Neural progenitor cell (in vitro differentiated cells): ENCODE data around the gene NPTN. TPM values are rescaled to one million over a fixed set of nuclear protein-coding genes. Genes with fewer than 3 reads are reported as not detected.
A peak's percentile ranks its signal among the peaks of the same experiment; 100 is the strongest.

Experiments
- DNase-seq: peaks from one replicate; pipeline ENCODE4 v3.0.0-alpha.2; 2016; ENCODE audit warnings: low spot score
- H2AFZ ChIP-seq: fragments of 200-600 bp; sonication (generic); replicated peaks from 2 replicates; pipeline ENCODE4 v1.6.1; 2016; ENCODE audit warnings: antibody characterized with exemption
- H3F3A ChIP-seq: fragments of 200-600 bp; sonication (generic); 2 replicates; pipeline ENCODE4 v1.6.1; 2016; ENCODE audit warnings: antibody characterized with exemption, low read depth
- H3K27ac ChIP-seq: fragments of 200-600 bp; sonication (generic); 2 replicates; pipeline ENCODE4 v1.5.1; 2016; ENCODE audit warnings: mild to moderate bottlenecking
- H3K27me3 ChIP-seq: fragments of 200-600 bp; sonication (generic); 2 replicates; pipeline ENCODE4 v1.6.1; 2016; ENCODE audit warnings: mild to moderate bottlenecking, moderate library complexity
- H3K36me3 ChIP-seq: fragments of 200-600 bp; sonication (generic); 2 replicates; pipeline ENCODE4 v1.5.1; 2016
- H3K4me1 ChIP-seq: fragments of 200-600 bp; sonication (generic); 2 replicates; pipeline ENCODE4 v1.6.1; 2016; ENCODE audit warnings: mixed run types
- H3K4me2 ChIP-seq: fragments of 200-600 bp; sonication (generic); 2 replicates; pipeline ENCODE4 v1.6.1; 2016
- H3K4me3 ChIP-seq: fragments of 200-600 bp; sonication (generic); 2 replicates; pipeline ENCODE4 v1.5.1; 2016
- H3K79me2 ChIP-seq: fragments of 200-600 bp; sonication (generic); 2 replicates; pipeline ENCODE4 v1.6.1; 2016; ENCODE audit warnings: low read depth
- H3K9ac ChIP-seq: fragments of 200-600 bp; sonication (generic); 2 replicates; pipeline ENCODE4 v1.6.1; 2016
- H3K9me3 ChIP-seq: fragments of 200-600 bp; sonication (generic); 2 replicates; pipeline ENCODE4 v1.5.1; 2016; ENCODE audit warnings: low read depth
- H4K20me1 ChIP-seq: fragments of 200-600 bp; sonication (generic); 2 replicates; pipeline ENCODE4 v1.6.1; 2016; ENCODE audit warnings: low read depth
- H3K27ac Mint-ChIP-seq: 3 replicates; pipeline ENCODE4 v1.8.0; 2021; ENCODE audit warnings: mixed read lengths
- H3K27me3 Mint-ChIP-seq: 2 replicates; pipeline ENCODE4 v1.8.0; 2022; ENCODE audit warnings: low read depth, mild to moderate bottlenecking, inconsistent platforms, moderate library complexity, mixed read lengths; ENCODE audit not compliant: insufficient read depth
- H3K36me3 Mint-ChIP-seq: 3 replicates; pipeline ENCODE4 v1.8.0; 2021; ENCODE audit warnings: mixed read lengths
- H3K4me1 Mint-ChIP-seq: 3 replicates; pipeline ENCODE4 v1.8.0; 2021; ENCODE audit warnings: mixed read lengths
- H3K4me3 Mint-ChIP-seq: 3 replicates; pipeline ENCODE4 v1.8.0; 2021; ENCODE audit warnings: mild to moderate bottlenecking, moderate library complexity, mixed read lengths
- H3K9me3 Mint-ChIP-seq: 3 replicates; pipeline ENCODE4 v1.8.0; 2020; ENCODE audit warnings: mixed read lengths
- EZH2 ChIP-seq: fragments of 200-600 bp; sonication (generic); IDR thresholded peaks from 2 replicates; pipeline ENCODE4 v1.6.1; 2017; ENCODE audit warnings: antibody characterized with exemption, mild to moderate bottlenecking, moderate library complexity
- EZH2phosphoT487 ChIP-seq: fragments of 200-600 bp; sonication (generic); IDR thresholded peaks from 2 replicates; pipeline ENCODE4 v1.6.1; 2017; ENCODE audit warnings: antibody characterized with exemption
- total RNA-seq: library from RNA; depleted of rRNA; stranded (reverse); fragments of >200 nt; gene quantifications from 2 replicates; pipeline ENCODE4 v1.2.3, GENCODE V29; 2015; ENCODE audit warnings: low replicate concordance
- TF ChIP-seq, protein P1 (sequence below): fragments of 200-600 bp; sonication (generic); IDR thresholded peaks from 2 replicates; pipeline ENCODE4 v1.5.1; 2017; ENCODE audit warnings: antibody characterized with exemption, mild to moderate bottlenecking

The NPTN gene
- total RNA-seq: 84.4 and 110 TPM in 2 replicates

DNA sequence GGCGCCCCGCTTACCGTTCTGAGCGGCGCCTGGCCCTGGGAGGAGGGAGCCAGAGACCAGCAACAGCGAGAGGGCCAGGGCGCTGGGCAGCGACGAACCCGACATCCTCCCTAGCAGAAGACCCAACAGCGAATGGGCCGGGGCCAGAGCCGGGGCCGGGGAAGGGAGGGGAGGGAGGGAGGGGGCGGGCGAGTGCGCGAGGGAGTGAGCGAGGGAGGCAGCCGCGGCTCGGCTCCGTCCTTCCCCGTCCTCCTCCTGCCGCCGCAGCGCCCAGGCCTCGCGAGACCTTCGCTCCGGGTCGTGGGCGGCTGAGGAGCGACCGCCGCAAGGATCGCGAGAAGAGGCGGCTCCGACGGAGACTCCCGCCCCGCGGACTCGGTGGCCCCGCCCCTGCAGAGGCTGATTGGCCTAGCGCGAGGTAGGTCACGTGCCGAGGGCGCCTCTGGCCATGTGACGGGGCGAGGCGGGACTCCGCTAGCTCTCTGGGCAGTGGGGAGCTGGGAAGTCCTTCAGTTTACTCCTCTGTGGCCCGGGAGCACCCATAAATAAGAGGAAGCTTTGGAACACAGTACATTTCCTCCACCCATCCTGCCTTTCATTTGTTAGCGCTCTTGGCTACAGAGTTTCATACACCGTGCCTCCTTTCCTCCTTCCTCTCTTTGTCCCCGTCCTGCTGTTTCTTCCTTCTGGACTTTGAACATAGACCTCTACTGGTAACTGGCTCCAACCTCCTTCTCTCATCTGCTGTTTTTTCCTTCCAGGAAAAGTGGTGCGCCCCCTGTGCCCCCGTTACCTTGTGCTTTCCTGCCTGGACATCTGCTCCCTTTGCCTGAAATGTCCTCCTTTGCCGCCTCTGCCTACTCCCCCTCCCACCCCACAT, at the start of gene NPTN:
Gene NPTN, minus strand, starts transcription at position 279 of the 880 bp plus-strand sequence. Its CDS starts 174 bp downstream, at position 105.
- Histone ChIP-seq H2AFZ (no peak within 1 kb of the TSS), H3K4me3 (peak within 1 kb of the TSS; percentile 82), H3K79me2 (peaks cover 46% of the 10 kb centered on the region), H3K27ac (peak within 1 kb of the TSS; percentile 58), H3K27me3 (peaks cover 11% of the 10 kb centered on the region), H3K9me3 (no peaks in the 10 kb centered on the region), H3K9ac (peak within 1 kb of the TSS; percentile 92), H3K4me2 (peak within 1 kb of the TSS; percentile 77), H3F3A (no peaks in the 10 kb centered on the region), H3K4me1 (peaks cover 29% of the 10 kb centered on the region), H3K36me3 (no peaks in the 10 kb centered on the region), H4K20me1 (peaks cover 46% of the 10 kb centered on the region)
- Mint-ChIP-seq H3K4me1 (peaks cover 50% of the 10 kb centered on the region), H3K9me3 (no peaks in the 10 kb centered on the region), H3K27me3 (no peaks in the 10 kb centered on the region), H3K4me3 (peak within 1 kb of the TSS; percentile 91), H3K27ac (peak within 1 kb of the TSS; percentile 97), H3K36me3 (no peaks in the 10 kb centered on the region)
- TF ChIP-seq, protein P1, sequence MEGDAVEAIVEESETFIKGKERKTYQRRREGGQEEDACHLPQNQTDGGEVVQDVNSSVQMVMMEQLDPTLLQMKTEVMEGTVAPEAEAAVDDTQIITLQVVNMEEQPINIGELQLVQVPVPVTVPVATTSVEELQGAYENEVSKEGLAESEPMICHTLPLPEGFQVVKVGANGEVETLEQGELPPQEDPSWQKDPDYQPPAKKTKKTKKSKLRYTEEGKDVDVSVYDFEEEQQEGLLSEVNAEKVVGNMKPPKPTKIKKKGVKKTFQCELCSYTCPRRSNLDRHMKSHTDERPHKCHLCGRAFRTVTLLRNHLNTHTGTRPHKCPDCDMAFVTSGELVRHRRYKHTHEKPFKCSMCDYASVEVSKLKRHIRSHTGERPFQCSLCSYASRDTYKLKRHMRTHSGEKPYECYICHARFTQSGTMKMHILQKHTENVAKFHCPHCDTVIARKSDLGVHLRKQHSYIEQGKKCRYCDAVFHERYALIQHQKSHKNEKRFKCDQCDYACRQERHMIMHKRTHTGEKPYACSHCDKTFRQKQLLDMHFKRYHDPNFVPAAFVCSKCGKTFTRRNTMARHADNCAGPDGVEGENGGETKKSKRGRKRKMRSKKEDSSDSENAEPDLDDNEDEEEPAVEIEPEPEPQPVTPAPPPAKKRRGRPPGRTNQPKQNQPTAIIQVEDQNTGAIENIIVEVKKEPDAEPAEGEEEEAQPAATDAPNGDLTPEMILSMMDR: peak; percentile 16
- TF ChIP-seq EZH2phosphoT487 (no peak), EZH2 (no peak)
- DNase-seq: peak; percentile 99

DNA sequence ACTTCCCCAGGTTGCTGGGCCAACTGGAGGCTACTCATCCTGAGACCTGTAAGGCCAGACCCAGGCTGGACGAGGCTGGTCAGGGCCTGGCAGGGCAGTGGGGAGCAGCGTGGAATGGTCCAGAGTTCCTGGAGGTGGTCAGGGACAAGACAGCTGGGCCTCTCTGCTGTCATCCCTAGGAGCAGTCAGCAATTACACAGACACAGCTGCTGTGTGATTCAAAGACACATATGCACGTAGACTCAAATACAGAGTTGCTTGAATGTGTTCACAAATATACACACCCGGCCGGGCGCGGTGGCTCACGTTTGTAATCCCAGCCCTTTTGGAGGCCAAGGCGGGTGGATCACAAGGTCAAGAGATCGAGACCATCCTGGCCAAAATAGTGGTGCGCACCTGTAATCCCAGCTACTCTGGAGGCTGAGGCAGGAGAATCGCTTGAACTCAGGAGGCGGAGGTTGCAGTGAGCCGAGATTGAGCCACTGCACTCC, 49.5 kb upstream of the NPTN start:
- TF ChIP-seq, protein P1: no peak
- TF ChIP-seq EZH2 (no peak), EZH2phosphoT487 (no peak)
- H3K4me2 ChIP-seq: no peak overlapping the region
- H3K4me1 Mint-ChIP-seq: peaks cover 32% of the 10 kb centered on the region
- peaks cover 26% of the 10 kb centered on the region for H3K4me1 ChIP-seq
- H3K9me3 ChIP-seq: no peaks in the 10 kb centered on the region
- no peaks in the 10 kb centered on the region for H3K36me3 ChIP-seq
- no peak overlapping the region for H3K27ac Mint-ChIP-seq
- peaks cover 25% of the 10 kb centered on the region for H4K20me1 ChIP-seq
- no peaks in the 10 kb centered on the region for H3K9me3 Mint-ChIP-seq
- peaks cover 18% of the 10 kb centered on the region for H3F3A ChIP-seq
- H2AFZ ChIP-seq: no peak overlapping the region
- no peak for DNase-seq
- H3K4me3 Mint-ChIP-seq: peak overlapping the region; percentile 95
- H3K36me3 Mint-ChIP-seq: no peaks in the 10 kb centered on the region
- no peaks in the 10 kb centered on the region for H3K27me3 ChIP-seq
- H3K27ac ChIP-seq: no peak overlapping the region
- no peak overlapping the region for H3K4me3 ChIP-seq
- no peak overlapping the region for H3K9ac ChIP-seq
- H3K27me3 Mint-ChIP-seq: peaks cover 7% of the 10 kb centered on the region
- peaks cover 32% of the 10 kb centered on the region for H3K79me2 ChIP-seq

DNA sequence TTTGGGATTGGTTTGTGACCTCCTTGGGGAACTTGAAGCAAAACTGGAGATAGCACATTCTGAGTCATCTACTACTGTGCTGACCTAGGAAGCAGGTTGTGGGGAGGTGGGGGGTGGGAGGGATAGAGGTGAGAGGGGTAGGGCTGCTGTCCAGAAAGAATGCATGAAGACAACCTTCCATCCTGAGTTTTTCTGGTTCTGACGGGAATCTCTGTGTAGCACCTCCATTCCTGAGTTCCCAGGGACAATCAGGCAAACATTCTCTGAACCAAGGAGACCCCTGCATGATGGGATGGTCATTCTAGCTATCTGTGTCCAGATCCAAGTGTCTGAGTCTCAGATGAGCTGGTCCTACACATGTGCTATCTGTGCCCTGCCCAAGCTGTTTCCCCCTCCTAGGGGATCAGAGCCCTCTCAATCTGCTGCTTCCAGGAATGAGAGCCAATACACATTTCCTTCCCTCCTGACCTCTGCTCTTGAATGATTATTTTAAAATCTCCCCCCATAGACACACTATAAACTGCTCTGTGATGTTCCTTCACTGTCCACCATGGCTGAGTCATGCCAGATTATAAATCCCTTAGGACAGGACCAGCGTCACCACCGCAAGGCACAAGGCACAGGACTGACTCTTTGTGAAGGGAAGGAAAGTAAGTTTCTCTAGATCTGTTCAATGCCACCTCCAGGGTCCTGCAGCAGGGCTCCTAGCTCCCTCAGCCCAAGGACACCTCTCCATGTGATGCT, 48.8 kb upstream of the NPTN start:
- Histone ChIP-seq H4K20me1 (peaks cover 19% of the 10 kb centered on the region), H3K4me2 (no peak overlapping the region), H3K36me3 (no peaks in the 10 kb centered on the region), H3K9ac (no peak overlapping the region), H3F3A (peaks cover 18% of the 10 kb centered on the region), H3K27me3 (no peaks in the 10 kb centered on the region), H3K9me3 (no peaks in the 10 kb centered on the region), H3K4me3 (no peak overlapping the region), H3K4me1 (peaks cover 20% of the 10 kb centered on the region), H3K79me2 (peaks cover 26% of the 10 kb centered on the region), H2AFZ (no peak overlapping the region), H3K27ac (no peak overlapping the region)
- Mint-ChIP-seq H3K4me1 (peaks cover 29% of the 10 kb centered on the region), H3K27me3 (peaks cover 7% of the 10 kb centered on the region), H3K36me3 (no peaks in the 10 kb centered on the region), H3K27ac (peak overlapping the region; percentile 16), H3K4me3 (peak overlapping the region; percentile 1), H3K9me3 (no peaks in the 10 kb centered on the region)
- TF ChIP-seq EZH2 (no peak), EZH2phosphoT487 (no peak)
- TF ChIP-seq, protein P1: no peak
- no peak for DNase-seq
